GM12864 (cell line): Measurements from ENCODE around the gene MTSS2.
"Not testable (repeated sequence)": the region's sequence is repeated elsewhere in the genome, so short reads cannot be mapped to it uniquely, and the experiment has no call there.

Experiments used
- DNase-seq: peaks from one replicate; pipeline ENCODE4 v3.0.0-alpha.2; 2011; ENCODE audit warnings: low read depth
- H3K4me3 ChIP-seq: 2 replicates; pipeline ENCODE4 v1.5.1; 2011; ENCODE audit warnings: mild to moderate bottlenecking, low read depth, low read length, control low read depth
- CTCF ChIP-seq: IDR thresholded peaks from 2 replicates; pipeline ENCODE4 v1.5.1; 2011; ENCODE audit warnings: low read depth, mild to moderate bottlenecking, moderate library complexity, low read length, control low read depth, inconsistent platforms; ENCODE audit errors: missing control alignments

The MTSS2 gene

GRCh38 chr16:70676675-70677498 is 9.0 kb downstream of the MTSS2 start:
- no peak overlapping the region for H3K4me3 ChIP-seq
- no peak for TF ChIP-seq CTCF
- no peak for DNase-seq

- TF ChIP-seq CTCF: no peak
- DNase-seq: no peak
- no peak overlapping the region for H3K4me3 ChIP-seq
Measured at GRCh38 chr16:70675851-70676513, 9.9 kb downstream of the MTSS2 start.

GRCh38 chr16:70674221-70675014 is 11.4 kb downstream of the MTSS2 start:
- H3K4me3 ChIP-seq: no peak overlapping the region
- no peak for DNase-seq
- TF ChIP-seq CTCF: no peak

GRCh38 chr16:70670938-70671337 is 14.9 kb downstream of the MTSS2 start:
- not testable (repeated sequence) for H3K4me3 ChIP-seq, DNase-seq

- no peak for DNase-seq
- no peak for TF ChIP-seq CTCF
- H3K4me3 ChIP-seq: no peak overlapping the region
Measured at GRCh38 chr16:70670175-70670574, 15.7 kb downstream of the MTSS2 start.

GRCh38 chr16:70665806-70666735 is 19.8 kb downstream of the MTSS2 start:
- H3K4me3 ChIP-seq: no peak overlapping the region
- no peak for TF ChIP-seq CTCF
- no peak for DNase-seq
